H9 (cell line): ENCODE measurements around the gene NEUROD6. TPM values are rescaled to one million over a fixed set of nuclear protein-coding genes. Genes with fewer than 3 reads are reported as not detected.
A peak's percentile ranks its signal among the peaks of the same experiment; 100 is the strongest.

Source experiments
- DNase-seq: peaks from one replicate; pipeline ENCODE4 v3.0.0-alpha.2; 2017
- H2AFZ ChIP-seq: one replicate; pipeline ENCODE4 v1.6.1; 2013; ENCODE audit warnings: mild to moderate bottlenecking, low read length, control low read depth, moderate library complexity
- H2AK5ac ChIP-seq: 2 replicates; pipeline ENCODE4 v1.6.1; 2013; ENCODE audit warnings: low read length, control low read depth, mixed read lengths; ENCODE audit not compliant: insufficient read length
- H2BK120ac ChIP-seq: one replicate; pipeline ENCODE4 v1.6.1; 2013; ENCODE audit warnings: low read depth, mild to moderate bottlenecking, low read length, control low read depth, inconsistent platforms; ENCODE audit not compliant: poor library complexity, severe bottlenecking
- H2BK12ac ChIP-seq: 2 replicates; pipeline ENCODE4 v1.6.1; 2013; ENCODE audit warnings: low read length, control low read depth, mixed read lengths, low read depth; ENCODE audit not compliant: insufficient read length
- H2BK15ac ChIP-seq: 2 replicates; pipeline ENCODE4 v1.6.1; 2013; ENCODE audit warnings: low read depth, low read length, control low read depth
- H2BK20ac ChIP-seq: one replicate; pipeline ENCODE4 v1.6.1; 2013; ENCODE audit warnings: low read depth, mild to moderate bottlenecking, low read length, control low read depth, inconsistent platforms; ENCODE audit not compliant: poor library complexity, severe bottlenecking
- H2BK5ac ChIP-seq: 2 replicates; pipeline ENCODE4 v1.6.1; 2013; ENCODE audit warnings: low read length, control low read depth, mixed read lengths; ENCODE audit not compliant: insufficient read length
- H3K14ac ChIP-seq: 2 replicates; pipeline ENCODE4 v1.6.1; 2013; ENCODE audit warnings: low read length, control low read depth; ENCODE audit not compliant: insufficient read depth
- H3K18ac ChIP-seq: 2 replicates; pipeline ENCODE4 v1.6.1; 2013; ENCODE audit warnings: low read depth, mild to moderate bottlenecking, mixed read lengths, low read length, control low read depth; ENCODE audit not compliant: insufficient read length
- H3K23ac ChIP-seq: 2 replicates; pipeline ENCODE4 v1.6.1; 2013; ENCODE audit warnings: low read length, control low read depth, mixed read lengths, low read depth; ENCODE audit not compliant: insufficient read length
- H3K23me2 ChIP-seq: 2 replicates; pipeline ENCODE4 v1.6.1; 2013; ENCODE audit warnings: low read depth, mild to moderate bottlenecking, mixed read lengths, low read length, control low read depth; ENCODE audit not compliant: insufficient read length, poor library complexity, severe bottlenecking
- H3K27ac ChIP-seq: 2 replicates; pipeline ENCODE4 v1.5.1; 2013; ENCODE audit warnings: low read length, control low read depth, mixed read lengths, low read depth; ENCODE audit not compliant: insufficient read length
- H3K27me3 ChIP-seq: 2 replicates; pipeline ENCODE4 v1.6.1; 2013; ENCODE audit warnings: low read length, control low read depth, inconsistent platforms; ENCODE audit not compliant: insufficient read depth
- H3K4ac ChIP-seq: 2 replicates; pipeline ENCODE4 v1.6.1; 2013; ENCODE audit warnings: low read depth, mild to moderate bottlenecking, control low read depth, inconsistent platforms, low read length, moderate library complexity
- H3K4me1 ChIP-seq: 2 replicates; pipeline ENCODE4 v1.6.1; 2013; ENCODE audit warnings: low read length, control low read depth, inconsistent platforms; ENCODE audit not compliant: insufficient read depth
- H3K4me2 ChIP-seq: 2 replicates; pipeline ENCODE4 v1.6.1; 2013; ENCODE audit warnings: low read length, control low read depth, mixed read lengths; ENCODE audit not compliant: insufficient read length, insufficient read depth
- H3K56ac ChIP-seq: 2 replicates; pipeline ENCODE4 v1.6.1; 2013; ENCODE audit warnings: low read depth, mild to moderate bottlenecking, mixed read lengths, low read length, control low read depth; ENCODE audit not compliant: insufficient read length
- H3K79me1 ChIP-seq: 2 replicates; pipeline ENCODE4 v1.6.1; 2013; ENCODE audit warnings: low read depth, mild to moderate bottlenecking, moderate library complexity, low read length, control low read depth, inconsistent platforms; ENCODE audit not compliant: insufficient read depth, poor library complexity, severe bottlenecking
- H3K79me2 ChIP-seq: 2 replicates; pipeline ENCODE4 v1.6.1; 2013; ENCODE audit warnings: low read length, control low read depth, inconsistent platforms; ENCODE audit not compliant: insufficient read depth
- H3K9ac ChIP-seq: 2 replicates; pipeline ENCODE4 v1.6.1; 2013; ENCODE audit warnings: low read length, control low read depth, mixed read lengths; ENCODE audit not compliant: insufficient read length; ENCODE audit errors: extremely low read depth
- H3K9me3 ChIP-seq: one replicate; pipeline ENCODE4 v1.6.1; 2013; ENCODE audit warnings: low read depth, low read length, inconsistent platforms; ENCODE audit not compliant: control insufficient read depth
- H3T11ph ChIP-seq: one replicate; pipeline ENCODE4 v1.6.1; 2013; ENCODE audit warnings: mild to moderate bottlenecking, low read length, control low read depth, inconsistent platforms
- H4K20me1 ChIP-seq: one replicate; pipeline ENCODE4 v1.6.1; 2013; ENCODE audit not compliant: control insufficient read depth, insufficient read length, insufficient read depth
- H4K5ac ChIP-seq: 2 replicates; pipeline ENCODE4 v1.6.1; 2013; ENCODE audit warnings: low read depth, mild to moderate bottlenecking, mixed read lengths, low read length, control low read depth; ENCODE audit not compliant: insufficient read length
- H4K8ac ChIP-seq: replicated peaks from 2 replicates; pipeline ENCODE4 v1.6.1; 2013; ENCODE audit warnings: low read length, control low read depth, mixed read lengths, low read depth; ENCODE audit not compliant: insufficient read length
- H4K91ac ChIP-seq: 2 replicates; pipeline ENCODE4 v1.6.1; 2013; ENCODE audit warnings: low read depth, mild to moderate bottlenecking, moderate library complexity, mixed read lengths, low read length, control low read depth; ENCODE audit not compliant: insufficient read length
- H3K27ac Mint-ChIP-seq, 3 experiments: 2 replicates in 2 of 3; 3 replicates in 1 of 3; pipeline ENCODE4 v1.8.0; 2020 to 2021; ENCODE audit warnings: mixed read lengths in 3 of 3, mild to moderate bottlenecking in 1 of 3, moderate library complexity in 1 of 3
- H3K27me3 Mint-ChIP-seq: 2 replicates; pipeline ENCODE4 v1.8.0; 2021; ENCODE audit warnings: low read depth, mild to moderate bottlenecking, moderate library complexity, mixed read lengths
- H3K36me3 Mint-ChIP-seq, 3 experiments: 2 replicates in 2 of 3; 3 replicates in 1 of 3; pipeline ENCODE4 v1.8.0; 2020 to 2021; ENCODE audit warnings: low read depth in 3 of 3, mixed read lengths in 3 of 3; ENCODE audit not compliant: insufficient read depth in 1 of 3
- H3K4me1 Mint-ChIP-seq, 2 experiments: 2 replicates each; pipeline ENCODE4 v1.8.0; 2020; ENCODE audit warnings: mixed read lengths in 2 of 2
- H3K4me3 Mint-ChIP-seq, 2 experiments: 2 replicates in 1 of 2; 3 replicates in 1 of 2; pipeline ENCODE4 v1.8.0; 2020 to 2021; ENCODE audit warnings: mild to moderate bottlenecking in 2 of 2, mixed read lengths in 2 of 2, moderate library complexity in 1 of 2
- H3K9me3 Mint-ChIP-seq, 2 experiments: 2 replicates in 1 of 2; 3 replicates in 1 of 2; pipeline ENCODE4 v1.8.0; 2020; ENCODE audit warnings: mild to moderate bottlenecking in 2 of 2, mixed read lengths in 2 of 2, moderate library complexity in 1 of 2
- WGBS: extraction: QIAGEN DNeasy Blood & Tissue Kit; methylation state at CpG from one replicate; pipeline ENCODE4 v1.1.7; 2013; ENCODE audit warnings: missing lambda C conversion rate, low lambda C conversion rate, mixed read lengths; ENCODE audit not compliant: insufficient read length; ENCODE audit errors: extremely low coverage; 5-methylcytosine and 5-hydroxymethylcytosine counted together
- total RNA-seq: library from RNA; stranded (reverse); gene quantifications from 2 replicates; pipeline ENCODE4 v1.2.1, GENCODE V29; 2021
- TF ChIP-seq, protein P1 (sequence below): fragments of 200-600 bp; sonication (generic); conservative IDR thresholded peaks from 3 replicates; pipeline ENCODE4 v1.8.0; 2021; ENCODE audit warnings: antibody characterized with exemption, mild to moderate bottlenecking

The NEUROD6 gene
- total RNA-seq, 1 experiment from 2014 or later = not detected

DNA sequence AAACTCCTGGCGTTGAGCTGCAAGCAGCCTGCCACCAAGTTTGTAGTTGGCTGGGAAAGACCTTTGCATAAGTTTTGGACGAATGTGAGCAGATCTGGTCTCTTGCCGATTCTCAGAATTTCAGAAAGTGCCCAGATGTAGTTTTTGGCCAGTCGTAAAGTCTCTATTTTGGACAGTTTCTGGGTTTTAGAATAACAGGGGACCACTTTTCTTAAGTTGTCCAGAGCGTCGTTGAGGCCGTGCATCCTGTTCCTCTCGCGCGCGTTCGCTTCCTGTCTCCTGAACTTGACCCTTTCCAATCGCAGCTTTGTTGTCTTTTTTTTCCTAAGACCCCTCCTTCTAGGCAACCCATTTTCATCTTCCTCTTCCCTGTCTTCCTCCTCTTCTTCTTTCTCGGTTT lies 1.8 kb downstream of the NEUROD6 start:
- Histone ChIP-seq H4K20me1 (no peaks in the 10 kb centered on the region), H3K4me1 (no peaks in the 10 kb centered on the region), H3K4ac (no peak overlapping the region), H3K9me3 (no peaks in the 10 kb centered on the region), H2BK12ac (no peak overlapping the region), H2BK5ac (no peak overlapping the region), H2BK120ac (no peak overlapping the region), H3T11ph (no peak overlapping the region), H3K56ac (no peak overlapping the region), H3K18ac (no peak overlapping the region), H4K5ac (no peak overlapping the region), H3K9ac (no peak overlapping the region), H2AK5ac (no peak overlapping the region), H3K14ac (no peak overlapping the region), H2AFZ (no peak overlapping the region), H4K91ac (no peak overlapping the region), H4K8ac (no peak overlapping the region), H2BK20ac (no peak overlapping the region), H3K27me3 (peaks cover 2% of the 10 kb centered on the region; the same call in 1 of the 2 replicates), H3K23ac (no peak overlapping the region), H2BK15ac (no peak overlapping the region), H3K27ac (no peak overlapping the region), H3K4me2 (no peak overlapping the region), H3K23me2 (no peaks in the 10 kb centered on the region), H3K79me2 (no peaks in the 10 kb centered on the region), H3K79me1 (no peaks in the 10 kb centered on the region)
- Mint-ChIP-seq H3K27me3 (peaks cover 52% of the 10 kb centered on the region), H3K4me3 (no peak overlapping the region), H3K36me3 (no peaks in the 10 kb centered on the region), H3K9me3 (no peaks in the 10 kb centered on the region), H3K27ac (peak overlapping the region in 1 of 3 experiments; percentile 60; a peak in 2 of 7 replicates), H3K4me1 (no peaks in the 10 kb centered on the region)
- no CpG with 5 or more reads among the region's 14 CpGs for WGBS
- DNase-seq = no peak
- TF ChIP-seq, protein P1, sequence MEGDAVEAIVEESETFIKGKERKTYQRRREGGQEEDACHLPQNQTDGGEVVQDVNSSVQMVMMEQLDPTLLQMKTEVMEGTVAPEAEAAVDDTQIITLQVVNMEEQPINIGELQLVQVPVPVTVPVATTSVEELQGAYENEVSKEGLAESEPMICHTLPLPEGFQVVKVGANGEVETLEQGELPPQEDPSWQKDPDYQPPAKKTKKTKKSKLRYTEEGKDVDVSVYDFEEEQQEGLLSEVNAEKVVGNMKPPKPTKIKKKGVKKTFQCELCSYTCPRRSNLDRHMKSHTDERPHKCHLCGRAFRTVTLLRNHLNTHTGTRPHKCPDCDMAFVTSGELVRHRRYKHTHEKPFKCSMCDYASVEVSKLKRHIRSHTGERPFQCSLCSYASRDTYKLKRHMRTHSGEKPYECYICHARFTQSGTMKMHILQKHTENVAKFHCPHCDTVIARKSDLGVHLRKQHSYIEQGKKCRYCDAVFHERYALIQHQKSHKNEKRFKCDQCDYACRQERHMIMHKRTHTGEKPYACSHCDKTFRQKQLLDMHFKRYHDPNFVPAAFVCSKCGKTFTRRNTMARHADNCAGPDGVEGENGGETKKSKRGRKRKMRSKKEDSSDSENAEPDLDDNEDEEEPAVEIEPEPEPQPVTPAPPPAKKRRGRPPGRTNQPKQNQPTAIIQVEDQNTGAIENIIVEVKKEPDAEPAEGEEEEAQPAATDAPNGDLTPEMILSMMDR = no peak
